NK-92 (cell line): Measurements from ENCODE around the gene BRCA1.
A peak's percentile ranks its signal among the peaks of the same experiment; 100 is the strongest.
"Not testable (repeated sequence)": the region's sequence is repeated elsewhere in the genome, so short reads cannot be mapped to it uniquely, and the experiment has no call there.

Experiments
- DNase-seq: peaks from one replicate; lab custom pipeline; 2025; ENCODE audit not compliant: unreplicated experiment; lab: John Stamatoyannopoulos, UW

BRCA1 gene

GRCh38 chr17:43006639-43007551 is 118.3 kb downstream of the BRCA1 start, which contains the start of gene IFI35:
IFI35 (plus strand) TSS chr17:43006784; CDS start chr17:43006948, 164 bp downstream.
- DNase-seq, result no peak

GRCh38 chr17:43003542-43004172 is 121.5 kb downstream of the BRCA1 start:
- no peak for DNase-seq

GRCh38 chr17:43000894-43001293 is 124.3 kb downstream of the BRCA1 start:
- DNase-seq, result not testable (repeated sequence)

- no peak for DNase-seq
Observed at GRCh38 chr17:42999003-42999525, 126.1 kb downstream of the BRCA1 start.

- DNase-seq, result peak; percentile 91
Observed at GRCh38 chr17:42997984-42998938, 126.9 kb downstream of the BRCA1 start, which contains the start of gene RPL27. RPL27 (plus strand) TSS chr17:42998419; CDS start chr17:42998751, 332 bp downstream.

- no peak for DNase-seq
Observed at GRCh38 chr17:42997390-42997983, 127.7 kb downstream of the BRCA1 start.
